B cell (primary cell): ENCODE data around the gene STAM. TPM values are rescaled to one million over a fixed set of nuclear protein-coding genes. Genes with fewer than 3 reads are reported as not detected.

Source experiments
- ATAC-seq: fragments of 200-7000 bp; cut with Tn5 transposase; one replicate; pipeline ENCODE4 v1.10.0; 2021; ENCODE audit warnings: low read depth, mild to moderate bottlenecking, moderate number of reproducible peaks, moderate library complexity
- CTCF ChIA-PET: fragments of 350-600 bp; sonication (Branson Sonifier 250); formaldehyde crosslinking; loops from one replicate; lab custom pipeline; 2021; ENCODE audit warnings: antibody characterized with exemption, inconsistent platforms; lab: Charles Lee
- POLR2A ChIA-PET: fragments of 350-600 bp; sonication (Branson Sonifier 250); formaldehyde crosslinking; loops from one replicate; lab custom pipeline; 2021; ENCODE audit warnings: antibody characterized with exemption; lab: Charles Lee
- DNase-seq: peaks from one replicate; pipeline ENCODE4 v3.0.0; 2013
- H2AFZ ChIP-seq: 2 replicates; pipeline ENCODE4 v1.6.1; 2012; ENCODE audit warnings: mild to moderate bottlenecking, low read depth, low read length; ENCODE audit not compliant: insufficient read depth, poor library complexity, severe bottlenecking
- H3K27ac ChIP-seq, 2 donors: 1 replicate in 1 of 2; 2 replicates in 1 of 2; pipeline ENCODE4 v1.5.1; 2012 to 2013; ENCODE audit warnings: low read length in 2 of 2, mild to moderate bottlenecking in 2 of 2, moderate library complexity in 1 of 2
- H3K27me3 ChIP-seq, 4 experiments: fragments of 200-600 bp in 1 of 4; sonication (generic) in 1 of 4; replicated peaks in 1 of 4; 1 replicate in 2 of 4; 2 replicates in 2 of 4; pipeline versions ENCODE4 v1.6.1 to v1.7.0; 2013 to 2016; ENCODE audit warnings: low read length in 3 of 4, mild to moderate bottlenecking in 2 of 4, mixed read lengths in 1 of 4, moderate library complexity in 1 of 4; ENCODE audit not compliant: insufficient read depth in 4 of 4, control insufficient read depth in 3 of 4; ENCODE audit errors: control extremely low read depth in 1 of 4
- H3K36me3 ChIP-seq, 2 experiments: replicated peaks in 1 of 2; 1 replicate in 1 of 2; 2 replicates in 1 of 2; pipeline versions ENCODE4 v1.6.1 to v1.7.1; 2013; ENCODE audit warnings: low read length in 1 of 2; ENCODE audit not compliant: insufficient read depth in 2 of 2, control insufficient read depth in 1 of 2; ENCODE audit errors: control extremely low read depth in 1 of 2, extremely low read depth in 1 of 2
- H3K4me1 ChIP-seq, 2 donors: fragments of 200-600 bp in 1 of 2; sonication (generic) in 1 of 2; 1 replicate in 1 of 2; 2 replicates in 1 of 2; pipeline versions ENCODE4 v1.5.1 to v1.6.1; 2013 to 2017; ENCODE audit warnings: low read length in 2 of 2; ENCODE audit not compliant: control insufficient read depth in 2 of 2, insufficient read depth in 2 of 2
- H3K4me2 ChIP-seq: replicated peaks from 2 replicates; pipeline ENCODE3; 2012; ENCODE audit warnings: mild to moderate bottlenecking, low read depth, low read length; ENCODE audit not compliant: poor library complexity, severe bottlenecking
- H3K4me3 ChIP-seq, 5 experiments: fragments of 200-600 bp in 1 of 5; sonication (generic) in 1 of 5; 1 replicate in 3 of 5; 2 replicates in 2 of 5; pipeline versions ENCODE4 v1.5.1 to v1.7.0; 2011 to 2016; ENCODE audit warnings: low read length in 4 of 5, mild to moderate bottlenecking in 4 of 5, low read depth in 2 of 5, control low read depth in 1 of 5, moderate library complexity in 1 of 5; ENCODE audit not compliant: insufficient read depth in 1 of 5; ENCODE audit errors: control extremely low read depth in 1 of 5, extremely low read depth in 1 of 5
- H3K79me2 ChIP-seq: fragments of 200-600 bp; sonication (generic); one replicate; pipeline ENCODE4 v1.6.0; 2016; ENCODE audit warnings: low read length; ENCODE audit not compliant: control insufficient read depth, insufficient read depth
- H3K9ac ChIP-seq: fragments of 200-600 bp; sonication (generic); 2 replicates; pipeline ENCODE4 v1.6.1; 2017; ENCODE audit warnings: mild to moderate bottlenecking, low read length, moderate library complexity
- H3K9me3 ChIP-seq, 3 donors: one replicate each; pipeline versions ENCODE4 v1.6.1 to v1.7.1; 2013; ENCODE audit warnings: low read length in 2 of 3; ENCODE audit not compliant: control insufficient read depth in 2 of 3, insufficient read depth in 1 of 3; ENCODE audit errors: control extremely low read depth in 1 of 3
- H4K20me1 ChIP-seq: 2 replicates; pipeline ENCODE4 v1.6.0; 2012; ENCODE audit warnings: mild to moderate bottlenecking, low read length; ENCODE audit not compliant: insufficient read depth, control insufficient read depth, poor library complexity, severe bottlenecking
- H3K27ac Mint-ChIP-seq: one replicate; pipeline ENCODE4 v1.8.0; 2021; ENCODE audit warnings: mixed read lengths
- H3K27me3 Mint-ChIP-seq: one replicate; pipeline ENCODE4 v1.8.0; 2021; ENCODE audit warnings: mixed read lengths
- H3K4me1 Mint-ChIP-seq: one replicate; pipeline ENCODE4 v1.8.0; 2021; ENCODE audit warnings: mixed read lengths
- H3K4me3 Mint-ChIP-seq: one replicate; pipeline ENCODE4 v1.8.0; 2021; ENCODE audit warnings: mixed read lengths
- H3K9me3 Mint-ChIP-seq: one replicate; pipeline ENCODE4 v1.8.0; 2022; ENCODE audit warnings: mixed read lengths; ENCODE audit not compliant: insufficient read depth
- EZH2 ChIP-seq: IDR thresholded peaks from 2 replicates; pipeline ENCODE4 v1.6.1; 2012; ENCODE audit warnings: borderline replicate concordance, low read depth, mild to moderate bottlenecking, moderate library complexity, low read length; ENCODE audit not compliant: insufficient read depth, poor library complexity, severe bottlenecking
- WGBS: methylation state at CpG from one replicate; pipeline ENCODE4 v1.1.5; 2013; ENCODE audit warnings: missing lambda C conversion rate; ENCODE audit not compliant: insufficient coverage; 5-methylcytosine and 5-hydroxymethylcytosine counted together
- intact Hi-C: fragments of 100-400 bp; cut with micrococcal nuclease; formaldehyde crosslinking; loops from one replicate; pipeline ENCODE4 v1.10.0; 2022
- polyA plus RNA-seq: library from polyadenylated mRNA; depleted of rRNA; stranded (reverse); fragments of >200 nt; gene quantifications from 2 replicates; pipeline ENCODE4 v1.2.3, GENCODE V29; 2012
- total RNA-seq, 2 donors: library from RNA; stranded (reverse); fragments of 120-200 nt in 1 of 2; gene quantifications; 1 replicate in 1 of 2; 2 replicates in 1 of 2; pipeline versions ENCODE4 v1.2.3 to v1.2.4, GENCODE V29; 2013 to 2022
- TF ChIP-seq, protein P1 (sequence below): fragments of 200-600 bp; IDR thresholded peaks from one replicate; pipeline ENCODE4 v1.8.0; 2022; ENCODE audit warnings: antibody characterized with exemption, mild to moderate bottlenecking

STAM gene
- total and polyA plus RNA-seq, 2 donors (not counting 1 experiment from before 2014, with no cell fraction given): 9.1 to 35.1 TPM

DNA sequence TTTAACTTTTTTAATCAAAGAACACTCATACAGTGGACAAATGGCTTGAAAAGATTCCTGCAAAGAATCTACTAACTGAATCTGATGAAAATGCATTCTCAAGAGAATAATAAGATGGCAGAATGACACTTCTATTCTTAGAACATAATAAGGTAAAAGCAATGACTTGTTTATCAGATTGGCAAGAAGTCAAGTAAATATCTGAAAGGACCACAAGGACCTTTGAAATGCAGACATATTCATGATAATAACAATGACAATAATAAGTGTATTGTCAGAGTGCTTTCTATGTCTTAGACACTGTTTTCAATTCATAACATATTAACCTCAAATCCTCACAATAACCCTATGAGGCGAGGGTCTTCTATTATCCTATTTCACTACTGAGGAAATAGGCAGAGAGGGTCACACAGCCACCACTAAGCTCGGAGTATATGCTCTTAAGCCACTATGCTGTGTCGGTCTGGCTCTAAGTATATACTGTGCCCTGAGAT is 37.4 kb upstream of the STAM start:
- no peak for TF ChIP-seq EZH2
- TF ChIP-seq, protein P1, sequence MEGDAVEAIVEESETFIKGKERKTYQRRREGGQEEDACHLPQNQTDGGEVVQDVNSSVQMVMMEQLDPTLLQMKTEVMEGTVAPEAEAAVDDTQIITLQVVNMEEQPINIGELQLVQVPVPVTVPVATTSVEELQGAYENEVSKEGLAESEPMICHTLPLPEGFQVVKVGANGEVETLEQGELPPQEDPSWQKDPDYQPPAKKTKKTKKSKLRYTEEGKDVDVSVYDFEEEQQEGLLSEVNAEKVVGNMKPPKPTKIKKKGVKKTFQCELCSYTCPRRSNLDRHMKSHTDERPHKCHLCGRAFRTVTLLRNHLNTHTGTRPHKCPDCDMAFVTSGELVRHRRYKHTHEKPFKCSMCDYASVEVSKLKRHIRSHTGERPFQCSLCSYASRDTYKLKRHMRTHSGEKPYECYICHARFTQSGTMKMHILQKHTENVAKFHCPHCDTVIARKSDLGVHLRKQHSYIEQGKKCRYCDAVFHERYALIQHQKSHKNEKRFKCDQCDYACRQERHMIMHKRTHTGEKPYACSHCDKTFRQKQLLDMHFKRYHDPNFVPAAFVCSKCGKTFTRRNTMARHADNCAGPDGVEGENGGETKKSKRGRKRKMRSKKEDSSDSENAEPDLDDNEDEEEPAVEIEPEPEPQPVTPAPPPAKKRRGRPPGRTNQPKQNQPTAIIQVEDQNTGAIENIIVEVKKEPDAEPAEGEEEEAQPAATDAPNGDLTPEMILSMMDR: no peak
- no peak overlapping the region for H3K9ac ChIP-seq
- ATAC-seq: no peak
- no peaks in the 10 kb centered on the region for H3K79me2 ChIP-seq
- ChIA-PET POLR2A (no interaction called here), CTCF (interaction anchor here (0.8 to 6.1 kb wide), 13 partner anchors 9 to 1041 kb away, joined by 3 to 75 read pairs (median 3); no protein-coding TSS in a partner anchor)
- no peaks in the 10 kb centered on the region for H3K36me3 ChIP-seq
- H2AFZ ChIP-seq: no peak overlapping the region
- H4K20me1 ChIP-seq: no peaks in the 10 kb centered on the region
- no peaks in the 10 kb centered on the region for H3K27me3 ChIP-seq
- 100% methylated on average over 1 of the region's 3 CpGs for WGBS
- H3K4me3 Mint-ChIP-seq: no peak overlapping the region
- no peak overlapping the region for H3K4me2 ChIP-seq
- no peak for DNase-seq
- peaks cover 4% of the 10 kb centered on the region for H3K27me3 Mint-ChIP-seq
- H3K27ac ChIP-seq: no peak overlapping the region
- peaks cover 2% of the 10 kb centered on the region for H3K4me1 Mint-ChIP-seq
- no peaks in the 10 kb centered on the region for H3K4me1 ChIP-seq
- no peaks in the 10 kb centered on the region for H3K9me3 Mint-ChIP-seq
- H3K27ac Mint-ChIP-seq: no peak overlapping the region
- intact Hi-C loops: loop anchor here (1.0 to 5.0 kb wide), 2 partner anchors 137 to 631 kb away; no protein-coding TSS in a partner anchor
- no peaks in the 10 kb centered on the region for H3K9me3 ChIP-seq
- H3K4me3 ChIP-seq: no peak overlapping the region

DNA sequence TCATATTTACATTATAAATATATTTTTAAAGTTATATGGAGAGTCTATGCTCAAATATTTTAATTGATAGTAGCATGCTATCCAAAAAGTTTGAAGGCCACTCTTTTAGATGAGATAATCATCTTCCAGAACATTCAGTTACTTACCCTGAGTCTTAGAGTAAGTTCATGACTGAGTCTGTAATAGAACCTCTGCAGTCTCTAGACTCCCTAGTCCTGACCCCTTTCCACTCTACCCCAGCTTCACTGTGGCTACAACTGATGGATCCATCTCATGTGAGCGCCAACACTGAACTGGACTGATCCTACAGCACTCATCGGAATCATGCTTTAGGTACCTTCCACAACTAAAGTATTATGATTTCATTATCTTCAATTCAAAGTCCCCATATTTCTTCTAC is 36.9 kb upstream of the STAM start:
- 59% methylated on average over 2 of the region's 2 CpGs for WGBS
- no peak overlapping the region for H3K4me2 ChIP-seq
- no peaks in the 10 kb centered on the region for H3K4me1 ChIP-seq
- H2AFZ ChIP-seq: no peak overlapping the region
- H3K79me2 ChIP-seq: no peaks in the 10 kb centered on the region
- TF ChIP-seq, protein P1: no peak
- no peak for TF ChIP-seq EZH2
- POLR2A ChIA-PET: no interaction called here
- H3K4me3 Mint-ChIP-seq: no peak overlapping the region
- no peak overlapping the region for H3K27ac Mint-ChIP-seq
- H3K36me3 ChIP-seq: no peaks in the 10 kb centered on the region
- no peaks in the 10 kb centered on the region for H3K9me3 Mint-ChIP-seq
- DNase-seq (no peak), ATAC-seq (no peak)
- H3K4me3 ChIP-seq: no peak overlapping the region
- H4K20me1 ChIP-seq: no peaks in the 10 kb centered on the region
- H3K9me3 ChIP-seq: no peaks in the 10 kb centered on the region
- H3K27me3 Mint-ChIP-seq: peaks cover 4% of the 10 kb centered on the region
- no peak overlapping the region for H3K27ac ChIP-seq
- CTCF ChIA-PET: interaction anchor here (0.8 to 6.1 kb wide), 6 partner anchors 13 to 1041 kb away, joined by 3 to 75 read pairs (median 4); no protein-coding TSS in a partner anchor
- H3K27me3 ChIP-seq: no peaks in the 10 kb centered on the region
- peaks cover 2% of the 10 kb centered on the region for H3K4me1 Mint-ChIP-seq
- intact Hi-C loops: loop anchor here (1.0 to 5.0 kb wide), 2 partner anchors 136 to 630 kb away; no protein-coding TSS in a partner anchor
- H3K9ac ChIP-seq: no peak overlapping the region
